GM10266 (cell line): ENCODE results near the gene PCED1A.

Experiments used
- DNase-seq: peaks from one replicate; pipeline ENCODE4 v3.0.0; 2012; ENCODE audit errors: extremely low spot score
- TF ChIP-seq, protein P1 (sequence below): IDR thresholded peaks from 2 replicates; pipeline ENCODE4 v1.5.1; 2012; ENCODE audit warnings: mild to moderate bottlenecking, low read depth; ENCODE audit not compliant: control insufficient read depth, insufficient read depth; ENCODE audit errors: missing control alignments

PCED1A gene

GRCh38 chr20:2801286-2801728 is 39.1 kb downstream of the PCED1A start:
- TF ChIP-seq, protein P1, sequence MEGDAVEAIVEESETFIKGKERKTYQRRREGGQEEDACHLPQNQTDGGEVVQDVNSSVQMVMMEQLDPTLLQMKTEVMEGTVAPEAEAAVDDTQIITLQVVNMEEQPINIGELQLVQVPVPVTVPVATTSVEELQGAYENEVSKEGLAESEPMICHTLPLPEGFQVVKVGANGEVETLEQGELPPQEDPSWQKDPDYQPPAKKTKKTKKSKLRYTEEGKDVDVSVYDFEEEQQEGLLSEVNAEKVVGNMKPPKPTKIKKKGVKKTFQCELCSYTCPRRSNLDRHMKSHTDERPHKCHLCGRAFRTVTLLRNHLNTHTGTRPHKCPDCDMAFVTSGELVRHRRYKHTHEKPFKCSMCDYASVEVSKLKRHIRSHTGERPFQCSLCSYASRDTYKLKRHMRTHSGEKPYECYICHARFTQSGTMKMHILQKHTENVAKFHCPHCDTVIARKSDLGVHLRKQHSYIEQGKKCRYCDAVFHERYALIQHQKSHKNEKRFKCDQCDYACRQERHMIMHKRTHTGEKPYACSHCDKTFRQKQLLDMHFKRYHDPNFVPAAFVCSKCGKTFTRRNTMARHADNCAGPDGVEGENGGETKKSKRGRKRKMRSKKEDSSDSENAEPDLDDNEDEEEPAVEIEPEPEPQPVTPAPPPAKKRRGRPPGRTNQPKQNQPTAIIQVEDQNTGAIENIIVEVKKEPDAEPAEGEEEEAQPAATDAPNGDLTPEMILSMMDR = no peak
- DNase-seq = no peak

GRCh38 chr20:2800521-2801285 is 39.8 kb downstream of the PCED1A start, which contains the start of gene CPXM1:
Gene CPXM1 (minus strand): TSS chr20:2800627. CDS start chr20:2800572, 55 bp downstream.
- TF ChIP-seq, protein P1 = no peak
- DNase-seq = no peak

- DNase-seq = no peak
Observed at GRCh38 chr20:2799688-2800520, 40.6 kb downstream of the PCED1A start.

GRCh38 chr20:2799271-2799670 is 41.2 kb downstream of the PCED1A start:
- TF ChIP-seq, protein P1 = no peak
- DNase-seq = no peak

More at GRCh38 chr20:2799688-2800520, 40.6 kb downstream of the PCED1A start:
- TF ChIP-seq, protein P1 = no peak

- no peak for DNase-seq
Observed at GRCh38 chr20:2798814-2799213, 41.6 kb downstream of the PCED1A start.

GRCh38 chr20:2798095-2798805 is 42.2 kb downstream of the PCED1A start:
- TF ChIP-seq, protein P1 = no peak
- no peak for DNase-seq

More at GRCh38 chr20:2798814-2799213, 41.6 kb downstream of the PCED1A start:
- TF ChIP-seq, protein P1 = no peak
